Smooth muscle cell (in vitro differentiated cells): Measurements from ENCODE around the gene CCDC102B. TPM values are rescaled to one million over a fixed set of nuclear protein-coding genes. Genes with fewer than 3 reads are reported as not detected.

Source experiments
- DNase-seq: peaks from one replicate; lab custom pipeline; 2025; ENCODE audit not compliant: unreplicated experiment; lab: John Stamatoyannopoulos, UW
- H2AFZ ChIP-seq: fragments of 200-600 bp; sonication (generic); 2 replicates; pipeline ENCODE4 v1.6.0; 2016; ENCODE audit warnings: antibody characterized with exemption, low read depth, mild to moderate bottlenecking
- H3F3A ChIP-seq: fragments of 200-600 bp; sonication (generic); 2 replicates; pipeline ENCODE4 v1.6.0; 2017; ENCODE audit warnings: antibody characterized with exemption, low read depth
- H3K27ac ChIP-seq: fragments of 200-600 bp; sonication (generic); 2 replicates; pipeline ENCODE4 v1.5.1; 2016; ENCODE audit warnings: low read depth, mild to moderate bottlenecking
- H3K27me3 ChIP-seq: fragments of 200-600 bp; sonication (generic); 2 replicates; pipeline ENCODE4 v1.6.1; 2016; ENCODE audit warnings: low read depth, mild to moderate bottlenecking
- H3K36me3 ChIP-seq: fragments of 200-600 bp; sonication (generic); 2 replicates; pipeline ENCODE4 v1.5.1; 2016; ENCODE audit warnings: low read depth
- H3K4me1 ChIP-seq: fragments of 200-600 bp; sonication (generic); 2 replicates; pipeline ENCODE4 v1.5.1; 2016; ENCODE audit warnings: low read depth
- H3K4me2 ChIP-seq: fragments of 200-600 bp; sonication (generic); 2 replicates; pipeline ENCODE4 v1.6.0; 2016; ENCODE audit warnings: mild to moderate bottlenecking
- H3K4me3 ChIP-seq: fragments of 200-600 bp; sonication (generic); 2 replicates; pipeline ENCODE4 v1.5.1; 2016; ENCODE audit warnings: mild to moderate bottlenecking
- H3K79me2 ChIP-seq: fragments of 200-600 bp; sonication (generic); 2 replicates; pipeline ENCODE4 v1.6.0; 2016; ENCODE audit warnings: low read depth, mild to moderate bottlenecking
- H3K9ac ChIP-seq: fragments of 200-600 bp; sonication (generic); 2 replicates; pipeline ENCODE4 v1.6.0; 2016; ENCODE audit warnings: low read depth
- H3K9me3 ChIP-seq: fragments of 200-600 bp; sonication (generic); replicated peaks from 2 replicates; pipeline ENCODE4 v1.5.1; 2016; ENCODE audit warnings: low read depth
- H4K20me1 ChIP-seq: fragments of 200-600 bp; sonication (generic); 2 replicates; pipeline ENCODE4 v1.6.0; 2016; ENCODE audit warnings: low read depth
- WGBS: methylation state at CpG from one replicate; pipeline ENCODE4 v1.1.7; 2016; ENCODE audit warnings: low lambda C conversion rate; 5-methylcytosine and 5-hydroxymethylcytosine counted together
- polyA plus RNA-seq: library from polyadenylated mRNA; unstranded; fragments of >200 nt; fragmentation: Nextera tagmentation; extraction: Ambion mirVana; gene quantifications from 2 replicates; pipeline ENCODE4 v1.2.1, GENCODE V29; 2016
- total RNA-seq: library from RNA; depleted of rRNA; stranded (reverse); fragments of >200 nt; gene quantifications from 2 replicates; pipeline ENCODE4 v1.2.3, GENCODE V29; 2014
- TF ChIP-seq, protein P1 (sequence below): fragments of 200-600 bp; sonication (generic); IDR thresholded peaks from 2 replicates; pipeline ENCODE4 v1.5.1; 2017; ENCODE audit warnings: borderline replicate concordance, mild to moderate bottlenecking, antibody characterized with exemption; ENCODE audit not compliant: insufficient read depth, poor library complexity, severe bottlenecking

Gene CCDC102B
- total and polyA plus RNA-seq, 2 experiments from 2014 or later: 9.7 to 10.3 TPM

- no peak overlapping the region for H3K9ac ChIP-seq
- H3K4me2 ChIP-seq: no peak overlapping the region
- H3K79me2 ChIP-seq: no peaks in the 10 kb centered on the region
- TF ChIP-seq, protein P1, sequence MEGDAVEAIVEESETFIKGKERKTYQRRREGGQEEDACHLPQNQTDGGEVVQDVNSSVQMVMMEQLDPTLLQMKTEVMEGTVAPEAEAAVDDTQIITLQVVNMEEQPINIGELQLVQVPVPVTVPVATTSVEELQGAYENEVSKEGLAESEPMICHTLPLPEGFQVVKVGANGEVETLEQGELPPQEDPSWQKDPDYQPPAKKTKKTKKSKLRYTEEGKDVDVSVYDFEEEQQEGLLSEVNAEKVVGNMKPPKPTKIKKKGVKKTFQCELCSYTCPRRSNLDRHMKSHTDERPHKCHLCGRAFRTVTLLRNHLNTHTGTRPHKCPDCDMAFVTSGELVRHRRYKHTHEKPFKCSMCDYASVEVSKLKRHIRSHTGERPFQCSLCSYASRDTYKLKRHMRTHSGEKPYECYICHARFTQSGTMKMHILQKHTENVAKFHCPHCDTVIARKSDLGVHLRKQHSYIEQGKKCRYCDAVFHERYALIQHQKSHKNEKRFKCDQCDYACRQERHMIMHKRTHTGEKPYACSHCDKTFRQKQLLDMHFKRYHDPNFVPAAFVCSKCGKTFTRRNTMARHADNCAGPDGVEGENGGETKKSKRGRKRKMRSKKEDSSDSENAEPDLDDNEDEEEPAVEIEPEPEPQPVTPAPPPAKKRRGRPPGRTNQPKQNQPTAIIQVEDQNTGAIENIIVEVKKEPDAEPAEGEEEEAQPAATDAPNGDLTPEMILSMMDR: no peak
- no peak overlapping the region for H3K27ac ChIP-seq
- no peak for DNase-seq
- no peak overlapping the region for H3K4me3 ChIP-seq
- H3K27me3 ChIP-seq: no peaks in the 10 kb centered on the region
- no peaks in the 10 kb centered on the region for H4K20me1 ChIP-seq
- H3K36me3 ChIP-seq: no peaks in the 10 kb centered on the region
- H3K9me3 ChIP-seq: no peaks in the 10 kb centered on the region
- WGBS: 89% methylated on average over 4 of the region's 4 CpGs
- H2AFZ ChIP-seq: no peak overlapping the region
- H3K4me1 ChIP-seq: no peaks in the 10 kb centered on the region
- no peaks in the 10 kb centered on the region for H3F3A ChIP-seq
Observed at GRCh38 chr18:68887410-68887809, 89.5 kb downstream of the CCDC102B start.

GRCh38 chr18:68893354-68893753 lies 95.5 kb downstream of the CCDC102B start:
- Histone ChIP-seq H2AFZ (no peak overlapping the region), H3K79me2 (no peaks in the 10 kb centered on the region), H3K36me3 (no peaks in the 10 kb centered on the region), H3K27ac (no peak overlapping the region), H3K9me3 (no peaks in the 10 kb centered on the region), H4K20me1 (no peaks in the 10 kb centered on the region), H3K27me3 (no peaks in the 10 kb centered on the region), H3K9ac (no peak overlapping the region), H3K4me3 (no peak overlapping the region), H3K4me2 (no peak overlapping the region), H3K4me1 (no peaks in the 10 kb centered on the region), H3F3A (no peaks in the 10 kb centered on the region)
- WGBS: 62% methylated on average over 1 of the region's 1 CpG
- no peak for DNase-seq
- TF ChIP-seq, protein P1: no peak

DNA sequence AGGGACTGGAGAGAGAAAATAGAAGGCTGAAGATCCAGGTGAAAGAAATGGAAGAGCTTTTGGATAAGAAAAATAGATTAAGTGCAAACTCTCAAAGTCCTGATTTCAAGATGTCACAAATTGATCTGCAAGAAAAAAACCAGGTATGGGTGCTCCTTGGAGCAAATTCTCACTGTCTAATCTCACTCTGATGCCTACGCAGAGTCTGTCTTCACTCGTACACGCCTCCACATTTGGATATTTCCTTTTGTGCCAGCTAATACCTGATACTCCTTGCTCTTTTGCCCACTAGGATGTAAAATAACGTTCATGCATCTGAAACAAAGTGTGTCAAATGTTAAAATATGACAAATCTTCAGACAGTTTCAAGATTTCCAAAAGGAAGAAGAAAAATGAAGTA lies 99.4 kb downstream of the CCDC102B start:
- no peaks in the 10 kb centered on the region for H3K36me3 ChIP-seq
- H3K4me3 ChIP-seq: no peak overlapping the region
- no peak overlapping the region for H2AFZ ChIP-seq
- DNase-seq: no peak
- H3K9ac ChIP-seq: no peak overlapping the region
- no peaks in the 10 kb centered on the region for H3F3A ChIP-seq
- no peaks in the 10 kb centered on the region for H3K79me2 ChIP-seq
- H3K4me1 ChIP-seq: no peaks in the 10 kb centered on the region
- H4K20me1 ChIP-seq: no peaks in the 10 kb centered on the region
- H3K4me2 ChIP-seq: no peak overlapping the region
- H3K9me3 ChIP-seq: no peaks in the 10 kb centered on the region
- WGBS: 81% methylated on average over 4 of the region's 4 CpGs
- TF ChIP-seq, protein P1: no peak
- H3K27me3 ChIP-seq: no peaks in the 10 kb centered on the region
- H3K27ac ChIP-seq: no peak overlapping the region

- no peak for DNase-seq
- TF ChIP-seq, protein P1: no peak
Observed at GRCh38 chr18:68909579-68909978, 111.7 kb downstream of the CCDC102B start.

More at GRCh38 chr18:68909579-68909978, 111.7 kb downstream of the CCDC102B start:
- H3K4me1 ChIP-seq: no peaks in the 10 kb centered on the region
- no peak overlapping the region for H3K9ac ChIP-seq
- H4K20me1 ChIP-seq: no peaks in the 10 kb centered on the region
- no peaks in the 10 kb centered on the region for H3K27me3 ChIP-seq
- H3K4me2 ChIP-seq: no peak overlapping the region
- H3K36me3 ChIP-seq: no peaks in the 10 kb centered on the region
- H3K9me3 ChIP-seq: no peaks in the 10 kb centered on the region
- H2AFZ ChIP-seq: no peak overlapping the region
- no peak overlapping the region for H3K4me3 ChIP-seq
- H3K27ac ChIP-seq: no peak overlapping the region
- H3F3A ChIP-seq: no peaks in the 10 kb centered on the region
- H3K79me2 ChIP-seq: no peaks in the 10 kb centered on the region
